BE2C (cell line): ENCODE measurements around the gene TRPM8.
"Not testable (repeated sequence)": the region's sequence is repeated elsewhere in the genome, so short reads cannot be mapped to it uniquely, and the experiment has no call there.

Experiments used
- DNase-seq: peaks from one replicate; pipeline ENCODE4 v3.0.0-alpha.2; 2020
- H3K27me3 ChIP-seq: fragments of 250-450 bp; sonication (Bioruptor Pico); 2 replicates; pipeline ENCODE4 v1.5.1; 2020; ENCODE audit warnings: mild to moderate bottlenecking
- H3K36me3 ChIP-seq: fragments of 250-450 bp; sonication (Bioruptor Pico); 2 replicates; pipeline ENCODE4 v1.5.1; 2020; ENCODE audit warnings: mild to moderate bottlenecking
- H3K4me1 ChIP-seq: fragments of 250-450 bp; sonication (Bioruptor Pico); 2 replicates; pipeline ENCODE4 v1.5.1; 2020
- H3K4me3 ChIP-seq: 2 replicates; pipeline ENCODE4 v1.5.1; 2011; ENCODE audit warnings: low read depth, low read length
- H3K9me3 ChIP-seq: fragments of 250-450 bp; sonication (Bioruptor Pico); 2 replicates; pipeline ENCODE4 v1.5.1; 2020
- TF ChIP-seq, protein P1 (sequence below): IDR thresholded peaks from 2 replicates; pipeline ENCODE4 v1.5.1; 2012; ENCODE audit warnings: mild to moderate bottlenecking, low read depth, low read length

The TRPM8 gene

DNA sequence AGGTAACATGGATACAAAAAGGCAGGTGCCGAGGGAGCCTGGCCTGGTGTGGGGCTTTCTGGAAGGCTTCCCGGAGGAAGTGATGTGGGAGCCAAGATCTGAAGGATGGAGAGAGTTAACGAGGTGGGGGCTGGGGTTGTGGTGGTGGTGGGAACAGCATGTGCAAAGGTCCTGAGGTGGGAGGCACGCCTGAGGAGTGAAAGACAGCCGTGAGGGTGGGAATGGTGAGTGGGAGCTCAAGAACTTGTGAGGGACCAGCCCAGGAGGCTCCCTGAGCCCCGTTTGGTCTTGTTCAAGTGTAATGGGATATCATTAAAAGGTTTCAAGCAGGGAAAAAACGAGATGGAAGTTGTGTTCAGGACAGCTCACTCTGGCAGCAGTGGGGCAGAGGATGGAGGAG lies 35.2 kb downstream of the TRPM8 start:
- no peaks in the 10 kb centered on the region for H3K27me3 ChIP-seq
- no peaks in the 10 kb centered on the region for H3K4me1 ChIP-seq
- TF ChIP-seq, protein P1, sequence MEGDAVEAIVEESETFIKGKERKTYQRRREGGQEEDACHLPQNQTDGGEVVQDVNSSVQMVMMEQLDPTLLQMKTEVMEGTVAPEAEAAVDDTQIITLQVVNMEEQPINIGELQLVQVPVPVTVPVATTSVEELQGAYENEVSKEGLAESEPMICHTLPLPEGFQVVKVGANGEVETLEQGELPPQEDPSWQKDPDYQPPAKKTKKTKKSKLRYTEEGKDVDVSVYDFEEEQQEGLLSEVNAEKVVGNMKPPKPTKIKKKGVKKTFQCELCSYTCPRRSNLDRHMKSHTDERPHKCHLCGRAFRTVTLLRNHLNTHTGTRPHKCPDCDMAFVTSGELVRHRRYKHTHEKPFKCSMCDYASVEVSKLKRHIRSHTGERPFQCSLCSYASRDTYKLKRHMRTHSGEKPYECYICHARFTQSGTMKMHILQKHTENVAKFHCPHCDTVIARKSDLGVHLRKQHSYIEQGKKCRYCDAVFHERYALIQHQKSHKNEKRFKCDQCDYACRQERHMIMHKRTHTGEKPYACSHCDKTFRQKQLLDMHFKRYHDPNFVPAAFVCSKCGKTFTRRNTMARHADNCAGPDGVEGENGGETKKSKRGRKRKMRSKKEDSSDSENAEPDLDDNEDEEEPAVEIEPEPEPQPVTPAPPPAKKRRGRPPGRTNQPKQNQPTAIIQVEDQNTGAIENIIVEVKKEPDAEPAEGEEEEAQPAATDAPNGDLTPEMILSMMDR = no peak
- H3K9me3 ChIP-seq = no peaks in the 10 kb centered on the region
- no peaks in the 10 kb centered on the region for H3K36me3 ChIP-seq
- DNase-seq = no peak
- no peak overlapping the region for H3K4me3 ChIP-seq

DNA sequence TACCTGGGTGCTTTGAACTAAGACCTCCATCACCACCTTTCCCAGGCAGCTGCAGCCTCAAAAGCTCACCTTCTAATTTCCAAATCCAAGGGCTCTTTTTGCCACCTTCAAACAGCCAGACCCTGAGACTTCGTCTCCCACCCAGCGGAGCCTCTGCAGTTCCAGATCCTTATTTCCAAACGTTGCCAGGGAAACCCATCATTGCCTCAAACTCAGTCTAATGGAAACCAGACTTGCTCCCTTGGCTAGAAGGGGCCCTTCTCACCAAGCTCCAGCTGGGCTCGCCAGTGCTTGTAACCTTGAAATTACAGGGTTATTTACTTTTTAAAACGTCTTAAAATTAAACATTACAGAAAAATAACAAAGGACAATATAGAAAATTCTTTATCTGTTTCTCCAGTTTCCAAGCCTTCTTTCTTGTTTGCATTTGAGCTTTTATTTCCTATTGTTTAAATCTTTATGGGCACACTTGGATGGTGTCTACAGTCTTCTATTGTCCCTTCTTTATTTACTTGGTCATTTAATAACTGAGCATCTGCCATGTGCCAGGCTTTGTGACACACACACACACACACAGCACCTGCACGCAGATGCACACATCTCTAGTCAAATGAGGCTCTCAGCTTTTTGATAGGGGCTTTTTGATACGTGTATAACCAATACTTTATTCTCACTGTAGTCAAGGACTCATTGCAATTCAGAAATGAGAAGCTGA lies 36.1 kb downstream of the TRPM8 start:
- no peak overlapping the region for H3K4me3 ChIP-seq
- TF ChIP-seq, protein P1 = no peak
- no peaks in the 10 kb centered on the region for H3K9me3 ChIP-seq
- no peak for DNase-seq
- H3K27me3 ChIP-seq = no peaks in the 10 kb centered on the region
- H3K4me1 ChIP-seq = no peaks in the 10 kb centered on the region
- H3K36me3 ChIP-seq = no peaks in the 10 kb centered on the region

DNA sequence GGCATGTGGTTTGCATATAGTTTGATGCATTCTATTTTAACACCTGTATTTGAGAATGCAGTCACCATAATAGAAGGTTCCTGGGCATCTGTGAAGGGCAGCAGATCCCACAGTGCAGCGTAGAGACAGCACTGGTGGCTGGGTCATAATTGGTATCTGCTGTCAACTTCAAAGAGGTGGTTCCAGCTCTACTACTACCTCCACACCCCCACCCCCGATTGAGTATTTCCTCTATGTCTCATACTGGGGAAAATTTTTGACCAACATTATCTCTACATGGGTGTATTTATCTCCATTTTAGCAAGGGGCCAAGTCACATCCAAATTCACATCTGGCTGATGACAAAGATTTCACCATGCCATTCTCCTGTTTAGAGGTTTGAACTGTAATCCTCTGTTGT lies 43.0 kb downstream of the TRPM8 start:
- Histone ChIP-seq H3K36me3 (no peaks in the 10 kb centered on the region), H3K27me3 (no peaks in the 10 kb centered on the region), H3K4me1 (no peaks in the 10 kb centered on the region), H3K9me3 (no peaks in the 10 kb centered on the region), H3K4me3 (no peak overlapping the region)
- TF ChIP-seq, protein P1 = no peak
- DNase-seq = no peak

DNA sequence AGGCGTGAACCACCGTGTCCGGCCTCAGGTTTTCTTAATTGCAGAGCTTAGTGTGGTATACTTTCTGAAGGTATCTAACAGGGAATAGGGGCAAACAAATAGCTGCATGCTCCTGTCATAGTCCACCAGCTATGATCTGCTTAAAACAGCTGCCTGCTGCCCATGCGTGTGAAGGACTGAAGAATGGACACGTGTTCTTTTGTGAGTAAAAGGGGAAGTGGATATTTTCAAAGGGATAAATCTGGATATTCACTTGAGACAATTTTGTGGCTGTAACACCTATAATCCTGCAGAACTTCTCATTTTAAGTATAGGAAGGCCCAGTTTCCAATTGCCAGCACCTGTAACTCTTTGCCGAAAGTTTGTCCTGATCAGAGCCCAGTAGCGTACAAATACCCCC lies 44.7 kb downstream of the TRPM8 start:
- TF ChIP-seq, protein P1 = no peak

DNA sequence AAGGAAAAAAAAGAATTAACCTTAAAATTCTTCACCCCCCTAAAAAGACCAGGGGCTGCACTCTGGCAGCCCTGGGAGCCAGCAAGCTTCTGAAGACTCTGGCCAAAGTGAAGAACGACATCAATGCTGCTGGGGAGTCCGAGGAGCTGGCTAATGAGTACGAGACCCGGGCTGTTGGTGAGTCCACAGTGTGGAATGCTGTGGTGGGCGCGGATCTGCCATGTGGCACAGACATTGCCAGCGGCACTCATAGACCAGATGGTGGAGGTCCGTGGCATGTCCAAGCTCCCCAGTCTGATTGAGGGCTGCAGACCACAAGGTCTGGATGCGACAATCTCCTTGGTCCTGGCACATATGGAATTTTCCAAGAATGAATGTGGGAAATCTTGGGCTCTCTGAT lies 47.4 kb downstream of the TRPM8 start:
- Histone ChIP-seq H3K36me3 (no peaks in the 10 kb centered on the region), H3K27me3 (no peaks in the 10 kb centered on the region), H3K4me1 (no peaks in the 10 kb centered on the region), H3K4me3 (no peak overlapping the region), H3K9me3 (no peaks in the 10 kb centered on the region)
- DNase-seq = no peak
- TF ChIP-seq, protein P1 = no peak

More for the DNA sequence above, 44.7 kb downstream of the TRPM8 start:
- H3K36me3 ChIP-seq = no peaks in the 10 kb centered on the region
- no peaks in the 10 kb centered on the region for H3K27me3 ChIP-seq
- no peak for DNase-seq
- no peaks in the 10 kb centered on the region for H3K9me3 ChIP-seq
- no peak overlapping the region for H3K4me3 ChIP-seq
- H3K4me1 ChIP-seq = no peaks in the 10 kb centered on the region

DNA sequence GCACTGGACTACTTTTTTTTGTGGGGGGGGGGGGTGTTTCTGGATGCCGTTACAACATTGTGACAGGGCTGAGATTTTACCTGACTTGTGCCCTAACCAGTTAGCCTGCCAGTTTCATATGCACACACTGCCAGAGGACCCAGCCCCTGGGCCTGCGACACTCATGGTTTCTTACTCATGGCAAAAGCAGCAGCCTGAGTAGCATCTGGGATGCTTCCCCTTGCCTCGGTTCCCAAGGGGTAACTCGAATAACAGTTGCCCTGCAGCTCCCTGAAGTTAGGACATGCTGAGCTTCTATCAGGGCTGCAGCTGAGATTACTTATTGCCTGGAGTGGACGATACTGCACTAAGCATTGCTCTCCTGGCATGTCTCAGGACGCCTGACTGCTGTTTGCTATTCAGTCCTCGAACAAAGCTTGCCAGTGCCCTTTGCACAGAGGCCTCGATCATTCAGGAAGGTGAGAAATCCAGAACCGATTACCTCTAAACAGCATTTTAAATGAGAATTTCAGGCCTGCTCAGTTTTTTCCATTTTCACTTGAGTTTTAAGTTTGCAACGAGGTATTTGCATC lies 47.9 kb downstream of the TRPM8 start:
- TF ChIP-seq, protein P1 = no peak
- H3K9me3 ChIP-seq = no peaks in the 10 kb centered on the region
- DNase-seq = no peak
- no peaks in the 10 kb centered on the region for H3K4me1 ChIP-seq
- no peaks in the 10 kb centered on the region for H3K36me3 ChIP-seq
- H3K27me3 ChIP-seq = no peaks in the 10 kb centered on the region
- no peak overlapping the region for H3K4me3 ChIP-seq

DNA sequence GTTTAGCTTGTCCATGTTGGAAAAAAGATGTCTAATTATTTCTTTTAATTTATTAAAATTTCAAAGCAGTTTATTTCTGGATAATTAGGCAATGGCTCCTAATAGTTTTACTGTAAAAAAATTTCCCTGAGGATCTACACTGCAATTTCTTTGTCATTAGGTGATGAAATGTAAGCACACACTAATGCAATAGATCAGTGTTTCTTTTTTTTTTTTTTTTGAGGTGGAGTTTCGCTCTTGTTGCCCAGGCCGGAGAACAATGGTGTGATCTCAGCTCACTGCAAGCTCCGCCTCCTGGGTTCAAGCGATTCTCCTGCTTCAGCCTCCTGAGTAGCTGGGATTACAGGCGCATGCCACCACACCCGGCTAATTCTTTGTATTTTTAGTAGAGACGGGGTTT lies 48.5 kb downstream of the TRPM8 start:
- not testable (repeated sequence) for H3K4me3 ChIP-seq, H3K9me3 ChIP-seq, H3K27me3 ChIP-seq, H3K36me3 ChIP-seq, H3K4me1 ChIP-seq, DNase-seq
